Measurements from ENCODE around the gene ZNF750. TPM values are rescaled to one million over a fixed set of nuclear protein-coding genes. Genes with fewer than 3 reads are reported as not detected.
A peak's percentile ranks its signal among the peaks of the same experiment; 100 is the strongest.

ZNF750 gene
- total and polyA plus RNA-seq, 2 of the 13 experiments (the other 11 are each of a cell fraction or from before 2014, with no cell fraction given): not detected

DNA sequence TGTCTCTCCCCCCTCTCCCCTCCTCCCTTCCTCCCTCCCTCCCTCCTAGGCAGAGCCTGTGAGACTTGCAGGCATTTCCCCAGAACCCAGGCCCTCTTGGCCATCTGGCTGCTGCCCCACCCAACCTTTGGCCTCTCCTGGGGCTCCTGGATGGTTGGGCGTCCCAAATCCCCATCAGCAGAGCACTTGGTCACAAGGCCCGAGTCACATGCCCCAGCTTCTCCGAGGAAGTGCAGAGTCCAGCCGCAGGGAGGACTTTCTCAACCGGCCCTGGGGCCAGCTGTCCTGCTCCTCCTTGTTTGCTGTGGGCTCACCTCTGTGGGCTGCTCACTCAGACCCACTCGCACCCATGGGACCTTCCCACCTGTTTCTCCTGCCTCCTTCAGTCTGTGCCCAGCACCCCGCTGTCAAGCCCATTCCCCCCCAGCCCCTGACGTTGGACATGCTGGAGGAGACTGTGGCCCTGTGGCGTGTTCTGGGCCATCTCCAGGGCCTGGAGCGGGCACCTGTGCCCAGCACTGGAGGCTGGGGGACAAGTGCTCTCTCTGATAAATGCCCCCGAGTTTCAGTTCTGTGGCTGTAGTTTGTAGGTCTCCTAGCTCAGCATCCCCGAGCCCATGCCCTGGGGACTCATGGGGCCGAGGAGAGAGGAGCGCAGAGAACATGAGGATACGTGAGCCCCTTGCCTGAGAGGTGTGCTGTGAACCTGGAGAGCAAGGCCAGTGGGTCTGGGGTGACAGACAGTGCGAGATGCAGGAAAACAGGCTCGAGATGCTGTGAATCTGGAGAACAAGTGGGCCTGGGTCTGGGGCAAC lies 42.3 kb upstream of the ZNF750 start (continued):
- TF ChIP-seq PITX1 (CRISPR knock-in tag; IDR thresholded peaks at IDR 0.05) (no peak), ZSCAN9 (CRISPR knock-in tag; IDR thresholded peaks at IDR 0.05; ENCODE audit: borderline replicate concordance) (peak; percentile 43; the same call in 1 of the 2 replicates), GATAD1 (CRISPR knock-in tag; IDR thresholded peaks at IDR 0.05) (peak; percentile 47; the same call in 1 of the 2 replicates), NFE2L2 (IDR thresholded peaks at IDR 0.05; ENCODE audit: low read length) (no peak), KLF11 (CRISPR knock-in tag; IDR thresholded peaks at IDR 0.05) (no peak), GTF2F1 (IDR thresholded peaks at IDR 0.05; ENCODE audit: low read length) (no peak), KLF12 (CRISPR knock-in tag; IDR thresholded peaks at IDR 0.05; ENCODE audit: borderline replicate concordance) (no peak), BRCA1 (CRISPR knock-in tag; IDR thresholded peaks at IDR 0.05) (no peak), PLSCR1 (CRISPR knock-in tag; IDR thresholded peaks at IDR 0.05; ENCODE audit: borderline replicate concordance) (no peak), SOX13 (IDR thresholded peaks at IDR 0.05) (no peak), SOX13 (CRISPR knock-in tag; conservative IDR thresholded peaks at IDR 0.05 in 1 of 2, IDR thresholded peaks at IDR 0.05 in 1 of 2) (peak in 1 of 2 experiments; percentile 45; a peak in 2 of 4 replicates), ZNF225 (CRISPR knock-in tag; IDR thresholded peaks at IDR 0.05) (no peak), DRAP1 (CRISPR knock-in tag; IDR thresholded peaks at IDR 0.05) (0 out of 2 replicates have a peak, but pooled peaks have one; percentile 37), ESRRA (CRISPR knock-in tag; IDR thresholded peaks at IDR 0.05; ENCODE audit: low read depth) (no peak; the same call in 1 of the 2 replicates)
- TF ChIP-seq, protein P1, sequence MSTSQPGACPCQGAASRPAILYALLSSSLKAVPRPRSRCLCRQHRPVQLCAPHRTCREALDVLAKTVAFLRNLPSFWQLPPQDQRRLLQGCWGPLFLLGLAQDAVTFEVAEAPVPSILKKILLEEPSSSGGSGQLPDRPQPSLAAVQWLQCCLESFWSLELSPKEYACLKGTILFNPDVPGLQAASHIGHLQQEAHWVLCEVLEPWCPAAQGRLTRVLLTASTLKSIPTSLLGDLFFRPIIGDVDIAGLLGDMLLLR (CRISPR knock-in tag; IDR thresholded peaks at IDR 0.05): peak; percentile 19; the same call in 1 of the 2 replicates
- TF ChIP-seq, protein P2, sequence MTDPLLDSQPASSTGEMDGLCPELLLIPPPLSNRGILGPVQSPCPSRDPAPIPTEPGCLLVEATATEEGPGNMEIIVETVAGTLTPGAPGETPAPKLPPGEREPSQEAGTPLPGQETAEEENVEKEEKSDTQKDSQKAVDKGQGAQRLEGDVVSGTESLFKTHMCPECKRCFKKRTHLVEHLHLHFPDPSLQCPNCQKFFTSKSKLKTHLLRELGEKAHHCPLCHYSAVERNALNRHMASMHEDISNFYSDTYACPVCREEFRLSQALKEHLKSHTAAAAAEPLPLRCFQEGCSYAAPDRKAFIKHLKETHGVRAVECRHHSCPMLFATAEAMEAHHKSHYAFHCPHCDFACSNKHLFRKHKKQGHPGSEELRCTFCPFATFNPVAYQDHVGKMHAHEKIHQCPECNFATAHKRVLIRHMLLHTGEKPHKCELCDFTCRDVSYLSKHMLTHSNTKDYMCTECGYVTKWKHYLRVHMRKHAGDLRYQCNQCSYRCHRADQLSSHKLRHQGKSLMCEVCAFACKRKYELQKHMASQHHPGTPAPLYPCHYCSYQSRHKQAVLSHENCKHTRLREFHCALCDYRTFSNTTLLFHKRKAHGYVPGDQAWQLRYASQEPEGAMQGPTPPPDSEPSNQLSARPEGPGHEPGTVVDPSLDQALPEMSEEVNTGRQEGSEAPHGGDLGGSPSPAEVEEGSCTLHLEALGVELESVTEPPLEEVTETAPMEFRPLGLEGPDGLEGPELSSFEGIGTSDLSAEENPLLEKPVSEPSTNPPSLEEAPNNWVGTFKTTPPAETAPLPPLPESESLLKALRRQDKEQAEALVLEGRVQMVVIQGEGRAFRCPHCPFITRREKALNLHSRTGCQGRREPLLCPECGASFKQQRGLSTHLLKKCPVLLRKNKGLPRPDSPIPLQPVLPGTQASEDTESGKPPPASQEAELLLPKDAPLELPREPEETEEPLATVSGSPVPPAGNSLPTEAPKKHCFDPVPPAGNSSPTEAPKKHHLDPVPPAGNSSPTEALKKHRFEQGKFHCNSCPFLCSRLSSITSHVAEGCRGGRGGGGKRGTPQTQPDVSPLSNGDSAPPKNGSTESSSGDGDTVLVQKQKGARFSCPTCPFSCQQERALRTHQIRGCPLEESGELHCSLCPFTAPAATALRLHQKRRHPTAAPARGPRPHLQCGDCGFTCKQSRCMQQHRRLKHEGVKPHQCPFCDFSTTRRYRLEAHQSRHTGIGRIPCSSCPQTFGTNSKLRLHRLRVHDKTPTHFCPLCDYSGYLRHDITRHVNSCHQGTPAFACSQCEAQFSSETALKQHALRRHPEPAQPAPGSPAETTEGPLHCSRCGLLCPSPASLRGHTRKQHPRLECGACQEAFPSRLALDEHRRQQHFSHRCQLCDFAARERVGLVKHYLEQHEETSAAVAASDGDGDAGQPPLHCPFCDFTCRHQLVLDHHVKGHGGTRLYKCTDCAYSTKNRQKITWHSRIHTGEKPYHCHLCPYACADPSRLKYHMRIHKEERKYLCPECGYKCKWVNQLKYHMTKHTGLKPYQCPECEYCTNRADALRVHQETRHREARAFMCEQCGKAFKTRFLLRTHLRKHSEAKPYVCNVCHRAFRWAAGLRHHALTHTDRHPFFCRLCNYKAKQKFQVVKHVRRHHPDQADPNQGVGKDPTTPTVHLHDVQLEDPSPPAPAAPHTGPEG (CRISPR knock-in tag; IDR thresholded peaks at IDR 0.05): no peak
- TF ChIP-seq, protein P3, sequence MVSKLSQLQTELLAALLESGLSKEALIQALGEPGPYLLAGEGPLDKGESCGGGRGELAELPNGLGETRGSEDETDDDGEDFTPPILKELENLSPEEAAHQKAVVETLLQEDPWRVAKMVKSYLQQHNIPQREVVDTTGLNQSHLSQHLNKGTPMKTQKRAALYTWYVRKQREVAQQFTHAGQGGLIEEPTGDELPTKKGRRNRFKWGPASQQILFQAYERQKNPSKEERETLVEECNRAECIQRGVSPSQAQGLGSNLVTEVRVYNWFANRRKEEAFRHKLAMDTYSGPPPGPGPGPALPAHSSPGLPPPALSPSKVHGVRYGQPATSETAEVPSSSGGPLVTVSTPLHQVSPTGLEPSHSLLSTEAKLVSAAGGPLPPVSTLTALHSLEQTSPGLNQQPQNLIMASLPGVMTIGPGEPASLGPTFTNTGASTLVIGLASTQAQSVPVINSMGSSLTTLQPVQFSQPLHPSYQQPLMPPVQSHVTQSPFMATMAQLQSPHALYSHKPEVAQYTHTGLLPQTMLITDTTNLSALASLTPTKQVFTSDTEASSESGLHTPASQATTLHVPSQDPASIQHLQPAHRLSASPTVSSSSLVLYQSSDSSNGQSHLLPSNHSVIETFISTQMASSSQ (IDR thresholded peaks at IDR 0.05; ENCODE audit: low read depth): no peak
- TF ChIP-seq, protein P3 (CRISPR knock-in tag; IDR thresholded peaks at IDR 0.05; ENCODE audit: borderline replicate concordance): peak; percentile 20; the same call in 1 of the 2 replicates
